HG02763 (cell line): Measurements from ENCODE around the gene PSAP.

Experiments used
- ATAC-seq: cut with Tn5 transposase; IDR thresholded peaks from one replicate; pipeline ENCODE4 v1.9.1; 2021; ENCODE audit warnings: mild to moderate bottlenecking, moderate library complexity; ENCODE audit not compliant: unreplicated experiment

The PSAP gene

DNA sequence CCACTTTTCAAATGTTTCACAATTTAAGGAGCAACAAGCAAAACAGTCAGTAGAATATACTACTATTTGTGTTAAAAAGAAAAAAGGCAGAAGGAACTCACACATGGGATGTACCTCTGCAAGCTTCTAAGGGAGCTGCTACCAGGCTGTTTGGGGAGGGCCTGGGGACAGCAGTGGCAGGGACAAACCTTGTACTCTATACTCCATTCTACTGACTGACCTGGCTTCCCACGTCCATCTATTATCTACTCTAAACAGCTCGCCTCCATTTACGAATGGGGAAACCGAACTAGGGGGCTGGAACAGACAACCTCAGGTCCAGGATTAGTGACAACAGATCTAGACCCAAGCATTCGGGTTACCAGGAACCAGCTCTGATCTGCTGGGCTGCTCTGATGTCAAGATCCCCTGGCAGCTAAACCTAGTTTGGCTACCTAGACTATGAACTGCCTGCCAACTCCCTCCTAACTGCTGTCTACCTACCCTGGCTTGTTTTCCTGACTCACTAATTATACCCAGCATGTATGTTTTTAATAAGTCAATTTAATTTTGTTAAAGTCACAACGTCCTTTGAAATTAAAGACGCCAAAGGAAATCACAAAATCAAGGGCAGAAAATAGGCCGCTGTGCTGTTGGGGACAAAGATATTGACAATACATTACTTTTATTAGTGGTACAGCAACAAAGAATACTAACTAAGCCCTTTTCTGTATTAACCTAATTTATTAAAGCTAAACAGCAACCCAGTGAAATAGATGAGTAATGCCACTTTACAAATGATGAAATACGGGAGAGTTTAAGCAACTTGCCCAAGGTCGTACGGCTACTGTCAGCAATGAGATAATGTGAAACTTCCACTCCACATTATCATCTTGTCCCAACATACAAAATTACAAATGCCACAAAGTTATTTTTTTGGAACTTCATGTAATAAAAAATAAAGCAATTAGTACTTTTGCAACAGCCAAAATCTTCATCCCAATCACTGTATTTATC, 5.3 kb downstream of the PSAP start:
- no peak for ATAC-seq

- ATAC-seq = no peak
Measured at GRCh38 chr10:71844695-71845094, 6.4 kb downstream of the PSAP start.

GRCh38 chr10:71844084-71844483, 7.0 kb downstream of the PSAP start:
- no peak for ATAC-seq

DNA sequence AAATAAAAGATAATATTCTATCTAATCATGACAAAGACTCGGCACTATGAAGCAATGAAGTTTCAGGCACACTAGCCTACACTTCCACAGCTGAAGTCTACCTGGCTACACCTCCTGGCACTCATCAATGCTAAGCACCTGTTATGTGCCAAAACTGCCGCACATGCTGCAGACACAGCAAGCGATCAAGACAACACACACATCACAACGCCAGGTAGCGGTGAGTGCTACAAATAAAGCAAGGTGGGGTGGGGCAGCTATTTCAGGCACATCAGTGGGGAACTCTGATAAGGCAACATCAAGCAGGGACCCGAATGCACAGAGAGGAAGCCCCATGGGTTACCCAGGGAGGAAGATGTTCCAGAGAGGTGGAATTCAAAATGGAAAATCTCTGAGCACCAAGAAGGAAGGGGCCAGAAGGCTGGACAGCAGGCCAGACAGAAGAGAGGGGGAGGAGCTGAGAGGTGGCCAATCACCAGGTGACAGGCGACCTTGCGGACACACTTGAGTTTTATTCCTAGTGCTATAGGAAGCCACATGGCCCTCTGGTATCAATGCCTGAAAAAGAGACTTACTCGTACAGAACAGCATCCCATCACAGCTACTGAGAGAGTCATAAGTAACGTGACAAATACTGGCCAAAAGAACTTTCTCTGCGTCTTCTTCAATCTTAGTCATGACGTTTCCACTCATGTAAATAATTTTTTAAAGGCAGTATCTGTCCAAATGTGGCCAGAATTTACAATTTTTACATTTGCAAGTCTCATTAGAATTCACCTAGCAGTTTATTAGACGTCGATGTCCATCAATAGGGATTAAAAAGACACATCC, 8.0 kb downstream of the PSAP start:
- no peak for ATAC-seq

DNA sequence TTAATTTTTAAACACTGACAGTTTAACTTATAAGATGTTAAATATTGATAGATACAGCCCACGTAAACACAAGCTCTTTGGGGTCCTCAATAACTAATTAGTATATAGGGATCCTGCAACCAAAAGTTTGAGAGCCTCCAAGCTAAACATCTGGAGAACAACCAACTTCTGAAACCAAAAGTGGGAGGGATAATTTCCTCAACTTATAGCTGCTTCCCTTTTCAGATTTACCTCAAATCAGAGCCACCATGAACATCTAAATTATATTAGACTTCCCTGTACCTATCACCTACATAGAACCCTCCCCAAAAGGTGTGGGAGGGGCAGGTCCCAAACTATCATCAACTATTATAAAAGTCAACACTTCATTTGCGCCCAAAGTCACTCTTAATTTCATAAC, 8.6 kb downstream of the PSAP start:
- no peak for ATAC-seq

DNA sequence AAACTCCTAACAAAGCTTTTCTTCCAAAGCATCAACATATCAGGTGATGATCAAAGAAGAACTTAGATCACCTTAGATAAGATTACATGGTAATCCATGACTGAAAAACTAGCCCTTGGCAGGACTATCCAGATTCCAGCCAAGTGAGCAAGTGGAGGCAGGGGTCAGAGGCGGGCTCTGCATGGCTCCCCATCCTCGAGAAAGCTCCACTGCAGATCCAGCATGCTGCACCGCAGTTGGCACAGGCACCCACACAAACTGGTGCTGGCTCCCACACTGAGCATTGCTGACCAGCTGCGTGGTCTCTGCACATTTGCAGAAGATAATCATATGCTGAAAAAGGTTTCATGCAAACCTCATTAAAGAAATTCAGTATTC, 10.1 kb downstream of the PSAP start:
- no peak for ATAC-seq

- no peak for ATAC-seq
Measured at GRCh38 chr10:71840177-71840957, 10.7 kb downstream of the PSAP start.

DNA sequence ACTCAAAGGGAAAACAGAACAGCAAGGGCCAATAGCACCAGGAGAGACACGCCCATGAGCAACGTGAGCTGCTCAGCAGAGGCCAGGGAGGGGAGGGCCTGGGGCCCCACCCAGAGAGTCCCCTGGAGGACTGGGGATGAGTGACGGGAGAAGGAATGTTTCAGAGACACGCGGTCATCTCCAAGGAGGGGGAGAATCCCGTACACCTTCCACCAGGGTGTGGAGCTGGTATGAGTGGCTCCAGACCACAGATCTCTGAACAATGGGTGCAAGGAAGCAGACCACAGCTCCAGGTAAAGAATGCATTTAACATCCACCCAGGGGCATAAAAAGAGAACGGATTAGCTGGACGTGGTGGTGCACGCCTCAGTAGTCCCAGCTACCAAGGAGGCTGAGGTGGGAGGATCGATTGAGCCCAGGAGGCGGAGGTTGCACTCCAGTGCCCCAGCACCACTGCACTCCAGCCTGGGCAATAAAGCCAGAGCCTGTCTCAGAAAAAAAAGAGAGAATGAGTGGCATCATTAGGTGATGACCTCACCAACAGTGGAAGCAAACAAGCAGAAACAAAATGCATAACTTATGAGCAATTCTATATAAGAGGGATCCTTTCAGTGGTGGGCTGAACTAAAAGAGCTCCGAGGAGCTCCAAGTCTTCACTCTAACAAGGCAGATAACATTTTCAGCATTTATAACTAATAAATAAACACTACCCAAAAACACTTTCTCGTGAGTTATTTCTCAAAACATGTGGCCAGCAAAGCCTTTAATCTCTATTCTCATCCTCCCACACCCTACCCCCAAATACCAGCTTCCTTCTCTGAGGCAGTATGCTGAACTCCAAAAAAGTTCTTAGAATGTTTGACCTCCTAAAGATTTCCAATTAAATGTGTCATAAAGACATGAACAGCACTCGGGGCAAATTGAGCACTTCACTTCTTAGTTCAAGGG, 12.5 kb downstream of the PSAP start:
- ATAC-seq = no peak

GRCh38 chr10:71837098-71837827, 13.8 kb downstream of the PSAP start:
- ATAC-seq = no peak

DNA sequence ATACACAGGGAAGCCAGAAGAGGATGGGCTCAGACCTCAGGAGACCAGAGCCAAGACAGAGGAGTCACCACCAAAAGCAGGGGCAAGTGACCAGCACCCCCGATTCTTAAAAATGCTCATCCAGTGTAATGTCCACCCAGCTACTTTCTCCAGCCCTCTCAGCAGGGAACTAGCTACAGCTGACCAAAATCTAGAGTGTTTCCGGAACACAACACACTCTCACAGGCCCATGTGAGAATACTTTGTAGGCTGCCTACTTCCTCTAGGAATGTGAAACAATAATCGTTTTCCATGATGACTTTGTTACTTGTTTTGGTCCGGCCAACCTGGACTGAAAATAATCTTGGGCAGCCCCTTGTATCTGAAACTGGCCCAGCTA, 14.5 kb downstream of the PSAP start:
- ATAC-seq = peak; percentile 17

- peak; percentile 92 for ATAC-seq
Measured at GRCh38 chr10:71835671-71836595, 15.1 kb downstream of the PSAP start.

DNA sequence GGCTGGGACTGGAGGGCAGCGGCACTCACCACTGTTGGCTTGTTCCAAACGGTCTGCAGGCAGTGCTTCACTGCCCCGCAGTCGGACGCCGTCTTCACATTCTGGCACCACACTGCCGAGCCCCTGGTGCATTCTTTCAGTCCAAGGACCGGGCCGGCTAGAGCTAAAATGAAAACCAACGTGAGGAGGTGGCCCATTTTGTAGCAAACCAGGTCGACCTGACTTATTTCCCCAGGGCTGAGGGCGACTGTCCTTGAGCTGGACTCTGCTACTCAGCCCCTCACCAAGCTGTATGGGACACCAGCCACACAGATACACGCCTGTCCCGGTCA, 16.7 kb downstream of the PSAP start:
- no peak for ATAC-seq

- no peak for ATAC-seq
Measured at GRCh38 chr10:71833451-71834342, 17.4 kb downstream of the PSAP start.

GRCh38 chr10:71832967-71833366, 18.1 kb downstream of the PSAP start:
- no peak for ATAC-seq

GRCh38 chr10:71831646-71832552, 19.2 kb downstream of the PSAP start:
- no peak for ATAC-seq

GRCh38 chr10:71830726-71831125, 20.3 kb downstream of the PSAP start:
- no peak for ATAC-seq
